Measurements from ENCODE around the gene ECM2.

The ECM2 gene

GRCh38 chr9:92527291-92527828, 8.4 kb downstream of the ECM2 start:
- no peak for DNase-seq

- no peak for DNase-seq
These were observed 10.5 kb downstream of the ECM2 start for GRCh38 chr9:92525306-92525705.

GRCh38 chr9:92524881-92525280, 10.9 kb downstream of the ECM2 start:
- no peak for DNase-seq

- DNase-seq: no peak
These were observed 12.5 kb downstream of the ECM2 start for GRCh38 chr9:92522983-92523970.

- no peak for DNase-seq
These were observed 15.0 kb downstream of the ECM2 start for GRCh38 chr9:92520837-92521236.

- no peak for DNase-seq
These were observed 17.6 kb downstream of the ECM2 start for GRCh38 chr9:92518199-92518598.

- DNase-seq: no peak
These were observed 18.7 kb downstream of the ECM2 start for GRCh38 chr9:92517046-92517445.

- no peak for DNase-seq
These were observed 19.3 kb downstream of the ECM2 start for GRCh38 chr9:92516521-92516920.

GRCh38 chr9:92514635-92515034, 21.2 kb downstream of the ECM2 start:
- no peak for DNase-seq

- no peak for DNase-seq
These were observed 22.4 kb downstream of the ECM2 start for GRCh38 chr9:92513349-92513748.

GRCh38 chr9:92512622-92513021, 23.2 kb downstream of the ECM2 start:
- no peak for DNase-seq

GRCh38 chr9:92510747-92511146, 25.0 kb downstream of the ECM2 start:
- DNase-seq: no peak

- DNase-seq: no peak
These were observed 26.7 kb downstream of the ECM2 start for GRCh38 chr9:92509050-92509449.

GRCh38 chr9:92508018-92508820, 27.6 kb downstream of the ECM2 start:
- no peak for DNase-seq

- DNase-seq: no peak
These were observed 28.3 kb downstream of the ECM2 start for GRCh38 chr9:92507496-92507895.

GRCh38 chr9:92507005-92507404, 28.8 kb downstream of the ECM2 start:
- no peak for DNase-seq

GRCh38 chr9:92506184-92506857, 29.5 kb downstream of the ECM2 start:
- DNase-seq: no peak

- DNase-seq: no peak
These were observed 30.9 kb downstream of the ECM2 start for GRCh38 chr9:92504881-92505280.

GRCh38 chr9:92503156-92503555, 32.6 kb downstream of the ECM2 start:
- DNase-seq: no peak

GRCh38 chr9:92501671-92502393, 34.0 kb downstream of the ECM2 start:
- no peak for DNase-seq

- no peak for DNase-seq
These were observed 35.1 kb downstream of the ECM2 start for GRCh38 chr9:92500725-92501124.

GRCh38 chr9:92499701-92500100, 36.1 kb downstream of the ECM2 start:
- DNase-seq: no peak
